IMR-90 (cell line): ENCODE data around the gene DMRTA1. TPM values are rescaled to one million over a fixed set of nuclear protein-coding genes. Genes with fewer than 3 reads are reported as not detected.

ENCODE experiments used
- ATAC-seq: fragments of 200-7000 bp; cut with Tn5 transposase; 2 replicates; pipeline ENCODE4 v1.9.1; 2020; ENCODE audit warnings: low read depth, mild to moderate bottlenecking, moderate library complexity
- BruUV-seq: library from RNA; stranded (reverse); fragments of 400-500 nt; replicated peaks from 2 replicates; lab custom pipeline; 2021; lab: Mats Ljungman, UMichigan
- CTCF ChIA-PET: fragments of 300-600 bp; formaldehyde crosslinking; extraction: SDS; loops from one replicate; lab custom pipeline; 2021; ENCODE audit warnings: antibody characterized with exemption; lab: Yijun Ruan, JAX
- POLR2A ChIA-PET: fragments of 300-600 bp; sonication (Branson Sonifier 250); formaldehyde crosslinking; loops from one replicate; lab custom pipeline; 2022; ENCODE audit warnings: antibody characterized with exemption; ENCODE audit not compliant: unreplicated experiment; lab: Charles Lee
- DNase-seq: peaks from one replicate; pipeline ENCODE4 v3.0.0; 2013
- H2AFZ ChIP-seq: replicated peaks from 2 replicates; pipeline ENCODE3; 2013; ENCODE audit warnings: low read length, mild to moderate bottlenecking; ENCODE audit not compliant: poor library complexity
- H2AK5ac ChIP-seq: 2 replicates; pipeline ENCODE4 v1.6.1; 2013; ENCODE audit warnings: low read depth, low read length, inconsistent platforms
- H2AK9ac ChIP-seq: replicated peaks from 2 replicates; pipeline ENCODE3; 2013; ENCODE audit warnings: mild to moderate bottlenecking, low read depth, low read length, moderate library complexity; ENCODE audit not compliant: poor library complexity
- H2BK120ac ChIP-seq: 2 replicates; pipeline ENCODE4 v1.6.1; 2013; ENCODE audit warnings: low read depth, low read length, inconsistent platforms
- H2BK15ac ChIP-seq: 3 replicates; pipeline ENCODE4 v1.6.1; 2013; ENCODE audit warnings: low read depth, low read length, inconsistent platforms
- H2BK20ac ChIP-seq: 2 replicates; pipeline ENCODE4 v1.6.1; 2013; ENCODE audit warnings: low read depth, mild to moderate bottlenecking, inconsistent platforms, low read length, moderate library complexity
- H2BK5ac ChIP-seq: 2 replicates; pipeline ENCODE4 v1.6.1; 2013; ENCODE audit warnings: mild to moderate bottlenecking, low read depth, low read length, inconsistent platforms; ENCODE audit not compliant: poor library complexity, severe bottlenecking
- H3K14ac ChIP-seq: replicated peaks from 2 replicates; pipeline ENCODE4 v1.6.1; 2013; ENCODE audit warnings: low read depth, low read length, inconsistent platforms
- H3K18ac ChIP-seq: 2 replicates; pipeline ENCODE4 v1.6.1; 2013; ENCODE audit warnings: low read depth, low read length, control low read depth
- H3K23ac ChIP-seq: 2 replicates; pipeline ENCODE4 v1.6.1; 2013; ENCODE audit warnings: low read depth, low read length, inconsistent platforms
- H3K27ac ChIP-seq: 2 replicates; pipeline ENCODE4 v1.5.1; 2013; ENCODE audit warnings: mild to moderate bottlenecking, control low read depth, low read length; ENCODE audit not compliant: insufficient read depth
- H3K27me3 ChIP-seq: 2 replicates; pipeline ENCODE4 v1.6.1; 2013; ENCODE audit warnings: low read length; ENCODE audit not compliant: control insufficient read depth, insufficient read depth
- H3K36me3 ChIP-seq: 2 replicates; pipeline ENCODE4 v1.6.1; 2013; ENCODE audit warnings: low read length, mixed read lengths; ENCODE audit not compliant: control insufficient read depth, insufficient read depth
- H3K4ac ChIP-seq: 2 replicates; pipeline ENCODE4 v1.6.1; 2013; ENCODE audit warnings: low read depth, low read length, inconsistent platforms
- H3K4me1 ChIP-seq: 2 replicates; pipeline ENCODE4 v1.6.1; 2013; ENCODE audit warnings: low read length, mixed read lengths; ENCODE audit not compliant: control insufficient read depth, insufficient read depth
- H3K4me2 ChIP-seq: 2 replicates; pipeline ENCODE4 v1.6.1; 2013; ENCODE audit warnings: low read depth, mild to moderate bottlenecking, control low read depth, low read length, moderate library complexity
- H3K4me3 ChIP-seq: 2 replicates; pipeline ENCODE4 v1.5.1; 2013; ENCODE audit warnings: low read depth, mild to moderate bottlenecking, control low read depth, low read length, moderate library complexity; ENCODE audit not compliant: insufficient read depth
- H3K56ac ChIP-seq: 2 replicates; pipeline ENCODE4 v1.6.1; 2013; ENCODE audit warnings: low read length, inconsistent platforms; ENCODE audit not compliant: insufficient read depth; ENCODE audit errors: extremely low read depth
- H3K79me1 ChIP-seq, 2 experiments: 2 replicates each; pipeline ENCODE4 v1.6.1; 2013; ENCODE audit warnings: low read length in 2 of 2, inconsistent platforms in 1 of 2, low read depth in 1 of 2
- H3K9ac ChIP-seq: 2 replicates; pipeline ENCODE4 v1.6.1; 2013; ENCODE audit warnings: low read depth, low read length, control low read depth
- H3K9me1 ChIP-seq: 2 replicates; pipeline ENCODE4 v1.6.1; 2013; ENCODE audit warnings: low read length, inconsistent platforms; ENCODE audit not compliant: insufficient read depth
- H3K9me3 ChIP-seq: 2 replicates; pipeline ENCODE4 v1.6.1; 2013; ENCODE audit warnings: low read length; ENCODE audit not compliant: control insufficient read depth, insufficient read depth
- H4K20me1 ChIP-seq: 2 replicates; pipeline ENCODE4 v1.6.1; 2013; ENCODE audit warnings: low read length, inconsistent platforms; ENCODE audit not compliant: insufficient read depth
- H4K5ac ChIP-seq: 2 replicates; pipeline ENCODE4 v1.6.1; 2013; ENCODE audit warnings: mild to moderate bottlenecking, low read depth, low read length, control low read depth
- H4K8ac ChIP-seq, 2 experiments: 2 replicates each; pipeline ENCODE4 v1.6.1; 2013; ENCODE audit warnings: low read depth in 2 of 2, low read length in 2 of 2, control low read depth in 1 of 2, inconsistent platforms in 1 of 2
- H4K91ac ChIP-seq: 2 replicates; pipeline ENCODE4 v1.6.1; 2013; ENCODE audit warnings: low read depth, low read length, inconsistent platforms; ENCODE audit not compliant: insufficient read depth
- NFE2L2 ChIP-seq: fragments of 150-350 bp; IDR thresholded peaks from 2 replicates; pipeline ENCODE4 v1.6.1; 2016; ENCODE audit warnings: low read depth, mild to moderate bottlenecking, low read length
- WGBS, 2 experiments: methylation state at CpG; one replicate each; pipeline versions ENCODE4 v1.1.5 to v1.1.7; 2013; ENCODE audit warnings: missing lambda C conversion rate in 2 of 2; ENCODE audit not compliant: insufficient read length in 1 of 2; ENCODE audit errors: extremely low coverage in 2 of 2; 5-methylcytosine and 5-hydroxymethylcytosine counted together
- dilution Hi-C: fragments of 300-500 bp; cut with HindIII; formaldehyde crosslinking; loops from one replicate; pipeline ENCODE4 v1.14.3; 2018; ENCODE audit warnings: low sequenced_read_pairs; ENCODE audit not compliant: unreplicated experiment
- in situ Hi-C: fragments of 300-500 bp; cut with MboI; formaldehyde crosslinking; loops from 3 replicates; pipeline ENCODE4 v1.14.3; 2019; ENCODE audit warnings: low sequenced_read_pairs, inconsistent platforms, mixed read lengths
- intact Hi-C: fragments of 100-400 bp; cut with micrococcal nuclease; formaldehyde crosslinking; loops from 2 replicates; pipeline ENCODE4 v1.10.0; 2022
- polyA plus RNA-seq, 3 experiments: library from polyadenylated mRNA; depleted of rRNA; stranded (reverse); fragments of >200 nt; gene quantifications; 2 replicates each; pipeline ENCODE4 v1.2.3, GENCODE V29; 2012; ENCODE audit warnings: low replicate concordance in 1 of 3
- total RNA-seq: library from RNA; depleted of rRNA; stranded (reverse); fragments of >200 nt; gene quantifications from 2 replicates; pipeline ENCODE4 v1.2.3, GENCODE V29; 2012
- TF ChIP-seq, protein P1 (sequence below): fragments of 150-350 bp; IDR thresholded peaks from 2 replicates; pipeline ENCODE4 v1.6.1; 2016; ENCODE audit warnings: low read depth, mild to moderate bottlenecking, low read length, moderate library complexity, borderline replicate concordance

Gene DMRTA1
- total and polyA plus RNA-seq, 2 of the 4 experiments (the other 2 are of a cell fraction), result under 0.01 to 0.02 TPM

DNA sequence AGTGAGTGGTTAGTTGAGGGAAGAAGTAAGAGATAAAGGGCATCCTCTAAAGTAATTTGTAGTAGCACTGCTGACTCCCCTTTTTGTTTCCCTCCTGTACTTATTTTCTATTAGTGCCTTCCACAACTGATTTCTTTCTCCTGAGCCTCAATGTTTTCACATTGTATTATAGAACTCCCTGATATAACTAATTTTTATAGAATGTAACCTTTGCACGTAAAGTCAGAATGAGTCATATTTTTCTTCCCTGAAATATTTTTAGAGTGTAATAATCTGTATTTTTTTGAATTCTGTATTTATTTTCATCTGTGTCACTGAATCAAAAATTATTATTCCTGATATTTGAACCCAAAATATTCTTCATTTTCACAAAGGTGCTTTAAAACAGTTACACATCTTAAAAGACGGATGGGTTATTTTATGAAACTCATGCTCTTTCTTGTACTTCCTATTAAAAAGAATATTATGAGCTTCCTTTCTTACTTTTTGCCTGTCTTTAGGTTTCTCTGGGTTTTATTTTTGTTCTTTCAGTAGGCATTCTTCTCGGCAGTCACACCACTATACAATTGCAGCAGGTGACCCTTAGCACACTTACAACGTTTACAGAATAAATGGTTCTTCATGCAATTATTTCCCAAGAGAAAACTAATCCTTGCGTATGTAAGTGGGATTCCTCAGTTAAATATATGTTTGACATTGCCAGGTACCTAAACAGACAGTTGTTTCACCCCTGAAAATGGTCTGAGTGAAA lies 30.5 kb upstream of the DMRTA1 start:
- no peaks in the 10 kb centered on the region for H3K27me3 ChIP-seq
- H3K4ac ChIP-seq, result no peak overlapping the region
- H2AK9ac ChIP-seq, result no peak overlapping the region
- no peak overlapping the region for H3K14ac ChIP-seq
- H3K36me3 ChIP-seq, result no peaks in the 10 kb centered on the region
- no peak for DNase-seq
- H3K9me1 ChIP-seq, result no peaks in the 10 kb centered on the region
- no peak overlapping the region for H3K4me3 ChIP-seq
- H3K23ac ChIP-seq, result no peak overlapping the region
- H3K9ac ChIP-seq, result no peak overlapping the region
- no peak overlapping the region for H2BK120ac ChIP-seq
- H4K20me1 ChIP-seq, result no peaks in the 10 kb centered on the region
- ChIA-PET CTCF (no interaction called here), POLR2A (no interaction called here)
- H4K8ac ChIP-seq, result no peak overlapping the region
- dilution Hi-C loops (no loop called here), intact Hi-C loops (loop anchor here (10.0 kb wide), 1 partner anchor 59 kb away; no protein-coding TSS in a partner anchor), in situ Hi-C loops (no loop called here)
- ATAC-seq, result no peak
- H3K79me1 ChIP-seq, result no peaks in the 10 kb centered on the region
- no peak overlapping the region for H2BK15ac ChIP-seq
- H3K4me2 ChIP-seq, result no peak overlapping the region
- no peak for TF ChIP-seq NFE2L2
- TF ChIP-seq, protein P1, sequence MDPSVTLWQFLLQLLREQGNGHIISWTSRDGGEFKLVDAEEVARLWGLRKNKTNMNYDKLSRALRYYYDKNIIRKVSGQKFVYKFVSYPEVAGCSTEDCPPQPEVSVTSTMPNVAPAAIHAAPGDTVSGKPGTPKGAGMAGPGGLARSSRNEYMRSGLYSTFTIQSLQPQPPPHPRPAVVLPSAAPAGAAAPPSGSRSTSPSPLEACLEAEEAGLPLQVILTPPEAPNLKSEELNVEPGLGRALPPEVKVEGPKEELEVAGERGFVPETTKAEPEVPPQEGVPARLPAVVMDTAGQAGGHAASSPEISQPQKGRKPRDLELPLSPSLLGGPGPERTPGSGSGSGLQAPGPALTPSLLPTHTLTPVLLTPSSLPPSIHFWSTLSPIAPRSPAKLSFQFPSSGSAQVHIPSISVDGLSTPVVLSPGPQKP, result no peak
- no CpG with 5 or more reads among the region's 5 CpGs for WGBS, 2 experiments
- H4K91ac ChIP-seq, result no peak overlapping the region
- H3K18ac ChIP-seq, result no peak overlapping the region
- no peak overlapping the region for H4K5ac ChIP-seq
- H2BK5ac ChIP-seq, result no peak overlapping the region
- H3K9me3 ChIP-seq, result no peaks in the 10 kb centered on the region
- H3K56ac ChIP-seq, result no peak overlapping the region
- no peak overlapping the region for H2AFZ ChIP-seq
- H2AK5ac ChIP-seq, result no peak overlapping the region
- H3K27ac ChIP-seq, result no peak overlapping the region
- no TSS peak for BruUV-seq
- H2BK20ac ChIP-seq, result no peak overlapping the region
- no peaks in the 10 kb centered on the region for H3K4me1 ChIP-seq
